GM13976 (cell line): ENCODE results near the gene IGSF21.

Experiments
- DNase-seq: peaks from one replicate; pipeline ENCODE4 v3.0.0; 2012; ENCODE audit warnings: low spot score
- in situ Hi-C: fragments of 300-500 bp; cut with MboI; formaldehyde crosslinking; loops from one replicate; pipeline ENCODE4 v1.12.0; 2022; ENCODE audit warnings: low sequenced_read_pairs, mixed read lengths, inconsistent platforms; ENCODE audit not compliant: unreplicated experiment
- TF ChIP-seq, protein P1 (sequence below): IDR thresholded peaks from 2 replicates; pipeline ENCODE4 v1.5.1; 2012; ENCODE audit warnings: borderline replicate concordance, mild to moderate bottlenecking; ENCODE audit not compliant: insufficient read depth; ENCODE audit errors: extremely low read depth, missing control alignments, control extremely low read depth

Gene IGSF21

GRCh38 chr1:18288722-18289121, 181.1 kb downstream of the IGSF21 start:
- no peak for DNase-seq
- TF ChIP-seq, protein P1, sequence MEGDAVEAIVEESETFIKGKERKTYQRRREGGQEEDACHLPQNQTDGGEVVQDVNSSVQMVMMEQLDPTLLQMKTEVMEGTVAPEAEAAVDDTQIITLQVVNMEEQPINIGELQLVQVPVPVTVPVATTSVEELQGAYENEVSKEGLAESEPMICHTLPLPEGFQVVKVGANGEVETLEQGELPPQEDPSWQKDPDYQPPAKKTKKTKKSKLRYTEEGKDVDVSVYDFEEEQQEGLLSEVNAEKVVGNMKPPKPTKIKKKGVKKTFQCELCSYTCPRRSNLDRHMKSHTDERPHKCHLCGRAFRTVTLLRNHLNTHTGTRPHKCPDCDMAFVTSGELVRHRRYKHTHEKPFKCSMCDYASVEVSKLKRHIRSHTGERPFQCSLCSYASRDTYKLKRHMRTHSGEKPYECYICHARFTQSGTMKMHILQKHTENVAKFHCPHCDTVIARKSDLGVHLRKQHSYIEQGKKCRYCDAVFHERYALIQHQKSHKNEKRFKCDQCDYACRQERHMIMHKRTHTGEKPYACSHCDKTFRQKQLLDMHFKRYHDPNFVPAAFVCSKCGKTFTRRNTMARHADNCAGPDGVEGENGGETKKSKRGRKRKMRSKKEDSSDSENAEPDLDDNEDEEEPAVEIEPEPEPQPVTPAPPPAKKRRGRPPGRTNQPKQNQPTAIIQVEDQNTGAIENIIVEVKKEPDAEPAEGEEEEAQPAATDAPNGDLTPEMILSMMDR, result no peak
- in situ Hi-C loops, result no loop called here

DNA sequence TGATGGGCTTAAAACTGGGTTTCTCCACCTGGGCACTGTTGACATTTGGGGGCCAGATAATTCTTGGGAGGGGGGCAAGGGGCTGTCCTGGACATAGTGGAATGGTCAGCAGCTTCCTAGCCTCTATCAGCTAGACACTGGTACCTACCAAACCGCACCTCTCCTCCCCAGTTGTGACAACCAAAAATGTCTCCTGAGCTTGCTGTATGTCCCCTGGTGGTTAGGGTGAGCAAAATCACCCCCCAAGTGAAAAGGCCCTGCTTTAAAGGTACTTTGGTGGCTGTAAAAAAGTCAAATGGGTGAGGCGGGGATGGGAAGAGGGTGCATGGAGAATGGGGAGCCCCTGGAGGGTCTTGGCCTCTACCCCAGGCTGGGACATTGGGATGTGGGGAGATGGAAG, 182.0 kb downstream of the IGSF21 start:
- TF ChIP-seq, protein P1, result no peak
- in situ Hi-C loops, result no loop called here
- no peak for DNase-seq

- in situ Hi-C loops, result no loop called here
- no peak for DNase-seq
- TF ChIP-seq, protein P1, result no peak
Measured at GRCh38 chr1:18290740-18291412, 183.3 kb downstream of the IGSF21 start.

GRCh38 chr1:18292531-18292930, 184.9 kb downstream of the IGSF21 start:
- in situ Hi-C loops, result no loop called here
- TF ChIP-seq, protein P1, result no peak
- no peak for DNase-seq

- DNase-seq, result no peak
Measured at GRCh38 chr1:18293291-18293690, 185.7 kb downstream of the IGSF21 start.

DNA sequence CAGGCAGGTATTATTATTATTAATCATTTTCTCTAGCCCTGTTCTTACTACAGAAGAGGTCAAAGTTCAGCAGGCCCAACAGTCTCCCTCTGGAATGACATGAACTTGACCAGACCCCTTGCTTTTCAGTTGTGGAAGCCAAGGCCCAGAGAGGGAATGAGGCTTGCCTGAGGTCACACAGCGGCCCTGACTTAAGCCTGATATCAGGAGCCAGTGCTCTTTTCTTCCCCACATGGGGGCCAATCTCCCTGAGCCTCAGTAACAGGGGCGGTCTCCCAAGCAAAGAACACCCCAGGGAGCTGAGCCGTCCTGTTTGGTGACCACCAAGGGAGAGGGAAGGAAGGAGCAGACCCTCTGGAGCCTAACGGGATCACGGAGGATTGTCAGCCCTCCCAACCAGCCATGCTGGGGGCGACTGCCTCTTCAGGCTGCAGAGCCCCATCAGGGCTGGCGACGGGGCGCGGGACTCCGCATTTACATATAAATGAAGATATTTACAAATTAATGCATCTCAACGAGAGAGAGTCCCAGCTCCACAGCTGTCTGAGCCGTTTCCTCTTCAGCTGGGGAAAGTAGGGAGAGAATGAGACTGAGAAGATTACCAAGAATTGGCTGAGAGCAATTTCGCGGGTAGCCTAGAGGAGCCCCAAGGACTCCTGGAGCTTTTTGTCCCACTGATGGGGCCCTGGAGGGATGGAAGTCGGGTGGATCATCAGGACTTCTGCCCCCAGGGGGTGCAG, 187.0 kb downstream of the IGSF21 start:
- no peak for DNase-seq
- TF ChIP-seq, protein P1, result no peak
- in situ Hi-C loops, result no loop called here

More at GRCh38 chr1:18293291-18293690, 185.7 kb downstream of the IGSF21 start:
- TF ChIP-seq, protein P1, result no peak
- in situ Hi-C loops, result no loop called here
